Measurements from ENCODE around the gene CUL9.

DNA sequence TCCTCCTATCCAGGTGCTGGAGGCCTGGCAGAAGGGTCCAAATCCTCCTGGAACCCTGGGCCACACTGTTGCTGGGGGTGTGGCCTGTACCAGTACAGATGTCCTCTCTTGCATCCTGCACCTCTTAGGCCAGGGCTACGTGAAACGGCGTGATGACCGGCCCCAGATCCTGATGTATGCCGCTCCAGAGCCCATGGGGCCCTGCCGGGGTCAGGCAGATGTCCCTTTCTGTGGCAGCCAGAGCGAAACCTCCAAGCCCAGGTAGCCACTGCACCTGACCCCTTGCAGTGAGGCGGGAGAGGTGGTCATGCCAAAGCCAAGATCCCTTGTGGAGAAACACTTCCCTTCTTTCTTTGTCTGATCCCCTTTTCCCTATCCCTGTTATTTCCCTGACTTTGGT, 33.1 kb downstream of the CUL9 start:
- TF ChIP-seq, protein P1, sequence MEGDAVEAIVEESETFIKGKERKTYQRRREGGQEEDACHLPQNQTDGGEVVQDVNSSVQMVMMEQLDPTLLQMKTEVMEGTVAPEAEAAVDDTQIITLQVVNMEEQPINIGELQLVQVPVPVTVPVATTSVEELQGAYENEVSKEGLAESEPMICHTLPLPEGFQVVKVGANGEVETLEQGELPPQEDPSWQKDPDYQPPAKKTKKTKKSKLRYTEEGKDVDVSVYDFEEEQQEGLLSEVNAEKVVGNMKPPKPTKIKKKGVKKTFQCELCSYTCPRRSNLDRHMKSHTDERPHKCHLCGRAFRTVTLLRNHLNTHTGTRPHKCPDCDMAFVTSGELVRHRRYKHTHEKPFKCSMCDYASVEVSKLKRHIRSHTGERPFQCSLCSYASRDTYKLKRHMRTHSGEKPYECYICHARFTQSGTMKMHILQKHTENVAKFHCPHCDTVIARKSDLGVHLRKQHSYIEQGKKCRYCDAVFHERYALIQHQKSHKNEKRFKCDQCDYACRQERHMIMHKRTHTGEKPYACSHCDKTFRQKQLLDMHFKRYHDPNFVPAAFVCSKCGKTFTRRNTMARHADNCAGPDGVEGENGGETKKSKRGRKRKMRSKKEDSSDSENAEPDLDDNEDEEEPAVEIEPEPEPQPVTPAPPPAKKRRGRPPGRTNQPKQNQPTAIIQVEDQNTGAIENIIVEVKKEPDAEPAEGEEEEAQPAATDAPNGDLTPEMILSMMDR (IDR thresholded peaks at IDR 0.05), result no peak
- TF ChIP-seq POLR2A (IDR thresholded peaks at IDR 0.05), result no peak
